CD4-positive, CD25-positive, alpha-beta regulatory T cell (primary cell): ENCODE results near the gene SLC6A12. TPM values are rescaled to one million over a fixed set of nuclear protein-coding genes. Genes with fewer than 3 reads are reported as not detected.

Experiments used
- ATAC-seq, 2 donors: fragments of 150-1000 bp; cut with Tn5 transposase; one replicate each; pipeline ENCODE4 v1.10.0; 2021; ENCODE audit warnings: low read depth in 2 of 2, moderate number of reproducible peaks in 2 of 2, moderate library complexity in 1 of 2
- DNase-seq, 3 donors: peaks; one replicate each; pipeline versions ENCODE4 v3.0.0 to v3.0.0-alpha.2; 2012 to 2022; ENCODE audit warnings: mixed read lengths in 1 of 3
- H3K27ac ChIP-seq: one replicate; pipeline ENCODE4 v1.7.0; 2013; ENCODE audit warnings: mild to moderate bottlenecking, low read length; ENCODE audit not compliant: insufficient read depth, poor library complexity, severe bottlenecking
- H3K27me3 ChIP-seq: one replicate; pipeline ENCODE4 v1.7.0; 2013; ENCODE audit warnings: low read length; ENCODE audit not compliant: control insufficient read depth, insufficient read depth
- H3K36me3 ChIP-seq: one replicate; pipeline ENCODE4 v1.7.0; 2013; ENCODE audit warnings: mild to moderate bottlenecking, low read length, moderate library complexity; ENCODE audit not compliant: control insufficient read depth, insufficient read depth
- H3K4me1 ChIP-seq: 2 replicates; pipeline ENCODE4 v1.7.0; 2013; ENCODE audit warnings: mild to moderate bottlenecking, low read length; ENCODE audit not compliant: insufficient read depth, control insufficient read depth, poor library complexity, severe bottlenecking
- H3K4me3 ChIP-seq: one replicate; pipeline ENCODE4 v1.7.0; 2013; ENCODE audit warnings: low read depth, mild to moderate bottlenecking, low read length, moderate library complexity
- H3K9me3 ChIP-seq, 2 experiments: 1 replicate in 1 of 2; 2 replicates in 1 of 2; pipeline ENCODE4 v1.7.0; 2013; ENCODE audit warnings: low read length in 2 of 2, mild to moderate bottlenecking in 1 of 2, moderate library complexity in 1 of 2; ENCODE audit not compliant: control insufficient read depth in 2 of 2
- H3K27ac Mint-ChIP-seq, 3 donors: one replicate each; pipeline ENCODE4 v1.8.0; 2020 to 2022; ENCODE audit warnings: mild to moderate bottlenecking in 3 of 3, mixed read lengths in 3 of 3, moderate library complexity in 2 of 3
- H3K27me3 Mint-ChIP-seq: one replicate; pipeline ENCODE4 v1.8.0; 2022; ENCODE audit warnings: mild to moderate bottlenecking, mixed read lengths
- H3K36me3 Mint-ChIP-seq: one replicate; pipeline ENCODE4 v1.8.0; 2020; ENCODE audit warnings: mixed read lengths
- H3K4me1 Mint-ChIP-seq, 4 donors: one replicate each; pipeline ENCODE4 v1.8.0; 2020 to 2022; ENCODE audit warnings: mixed read lengths in 4 of 4, mild to moderate bottlenecking in 1 of 4
- H3K4me3 Mint-ChIP-seq, 4 donors: one replicate each; pipeline ENCODE4 v1.8.0; 2020 to 2022; ENCODE audit warnings: mild to moderate bottlenecking in 4 of 4, mixed read lengths in 4 of 4, moderate library complexity in 3 of 4
- H3K9me3 Mint-ChIP-seq, 7 donors: one replicate each; pipeline ENCODE4 v1.8.0; 2020 to 2022; ENCODE audit warnings: mixed read lengths in 7 of 7, mild to moderate bottlenecking in 3 of 7, moderate library complexity in 2 of 7
- polyA plus RNA-seq, 4 donors: library from polyadenylated mRNA; unstranded; fragments of 300-500 nt; fragmentation: Illumina TruSeq; gene quantifications; one replicate each; pipeline ENCODE4 v1.2.3, GENCODE V29; 2021
- total RNA-seq: library from RNA; stranded (reverse); gene quantifications from one replicate; pipeline ENCODE4 v1.2.3, GENCODE V29; 2022

The SLC6A12 gene
- total and polyA plus RNA-seq, 5 donors from 2014 or later, result not detected

DNA sequence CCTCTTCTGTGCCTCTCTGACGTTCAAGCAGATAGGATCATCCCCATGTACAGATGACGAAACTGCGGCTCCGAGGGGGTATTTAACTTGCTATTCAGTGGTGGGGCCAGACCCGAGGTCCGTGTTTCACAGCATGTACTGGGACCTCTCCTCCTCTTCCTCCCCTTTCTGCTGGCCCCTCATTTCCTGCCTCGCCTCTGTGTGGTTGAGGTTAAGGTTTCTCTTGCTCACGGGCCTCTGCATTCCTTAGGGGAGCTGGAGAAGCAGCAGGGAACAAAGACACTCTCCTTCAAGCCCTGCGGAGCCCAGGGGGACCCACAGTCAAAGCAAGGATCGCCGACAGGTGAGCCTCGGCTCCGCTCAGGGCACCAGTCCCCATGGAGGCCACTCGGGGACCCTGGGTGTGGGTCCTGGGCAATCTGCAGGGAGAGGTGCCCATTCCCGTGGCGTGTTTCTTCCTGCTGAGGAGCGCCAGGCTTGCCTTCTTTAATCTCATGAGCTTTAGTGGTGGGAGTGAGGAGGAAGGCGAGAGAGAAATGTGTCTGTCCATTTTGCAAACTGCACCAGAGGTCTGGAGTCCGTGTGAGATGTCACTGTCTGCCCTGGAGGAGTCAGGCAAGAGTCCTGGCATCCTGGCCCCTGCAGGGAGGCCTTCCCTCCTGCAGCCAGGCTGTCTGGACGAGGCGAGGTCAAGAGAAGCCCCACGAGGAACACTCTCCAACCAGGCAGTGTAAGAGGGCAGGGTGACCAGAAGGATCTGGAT is 45.0 kb downstream of the SLC6A12 start:
- Mint-ChIP-seq H3K27me3 (peaks cover 14% of the 10 kb centered on the region), H3K27ac (no peak overlapping the region), H3K4me1 (peaks cover 0 to 6% (median 2%) of the 10 kb centered on the region in 4 donors), H3K36me3 (no peaks in the 10 kb centered on the region), H3K4me3 (no peak overlapping the region), H3K9me3 (peaks cover 0 to 1% (median 0%) of the 10 kb centered on the region in 7 donors)
- H3K4me3 ChIP-seq, result no peak overlapping the region
- no peak for ATAC-seq
- no peaks in the 10 kb centered on the region for H3K9me3 ChIP-seq
- no peaks in the 10 kb centered on the region for H3K36me3 ChIP-seq
- H3K27ac ChIP-seq, result no peak overlapping the region
- H3K4me1 ChIP-seq, result no peaks in the 10 kb centered on the region
- no peak for DNase-seq
- no peaks in the 10 kb centered on the region for H3K27me3 ChIP-seq

DNA sequence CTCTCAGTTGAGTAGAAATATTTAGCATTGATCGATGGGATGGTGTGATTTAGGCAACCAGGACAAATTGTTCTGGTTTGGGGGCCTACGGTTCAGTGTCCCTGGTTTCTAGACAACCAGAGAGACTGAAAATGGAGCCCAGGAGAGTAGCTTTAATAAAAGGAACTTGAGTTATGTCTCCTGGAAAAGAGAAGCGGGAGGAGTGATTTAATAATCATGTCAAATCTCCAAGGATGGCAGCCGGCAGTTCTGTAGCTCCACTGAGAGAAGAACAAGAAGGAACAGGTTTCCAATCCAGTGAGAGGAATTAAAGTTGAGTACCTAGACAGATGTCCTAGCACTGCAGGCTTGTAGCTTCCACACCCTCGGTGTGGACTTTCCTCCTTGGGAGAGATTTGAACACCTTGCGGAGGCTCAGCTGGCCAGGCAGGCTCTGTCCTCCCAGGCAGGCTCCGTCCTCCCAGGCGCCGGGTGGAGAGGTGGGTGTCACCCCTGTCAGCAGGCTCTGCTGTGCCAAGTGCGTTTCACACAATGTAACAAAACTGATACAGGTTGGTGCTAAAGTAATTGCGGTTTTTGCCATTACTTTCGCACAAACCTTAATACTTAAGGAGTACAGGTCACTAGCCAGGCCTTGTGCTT is 45.9 kb downstream of the SLC6A12 start:
- H3K9me3 Mint-ChIP-seq, result peaks cover 0 to 1% (median 0%) of the 10 kb centered on the region in 7 donors
- no peaks in the 10 kb centered on the region for H3K27me3 ChIP-seq
- no peaks in the 10 kb centered on the region for H3K36me3 Mint-ChIP-seq
- H3K4me3 ChIP-seq, result no peak overlapping the region
- H3K27ac Mint-ChIP-seq, result peak overlapping the region in 1 of 3 donors; percentile 63
- ATAC-seq, result no peak
- H3K4me3 Mint-ChIP-seq, result no peak overlapping the region
- no peak overlapping the region for H3K27ac ChIP-seq
- DNase-seq, result no peak
- H3K4me1 Mint-ChIP-seq, result peaks cover 0 to 6% (median 2%) of the 10 kb centered on the region in 4 donors
- H3K4me1 ChIP-seq, result no peaks in the 10 kb centered on the region
- no peaks in the 10 kb centered on the region for H3K36me3 ChIP-seq
- H3K9me3 ChIP-seq, result no peaks in the 10 kb centered on the region
- peaks cover 14% of the 10 kb centered on the region for H3K27me3 Mint-ChIP-seq

DNA sequence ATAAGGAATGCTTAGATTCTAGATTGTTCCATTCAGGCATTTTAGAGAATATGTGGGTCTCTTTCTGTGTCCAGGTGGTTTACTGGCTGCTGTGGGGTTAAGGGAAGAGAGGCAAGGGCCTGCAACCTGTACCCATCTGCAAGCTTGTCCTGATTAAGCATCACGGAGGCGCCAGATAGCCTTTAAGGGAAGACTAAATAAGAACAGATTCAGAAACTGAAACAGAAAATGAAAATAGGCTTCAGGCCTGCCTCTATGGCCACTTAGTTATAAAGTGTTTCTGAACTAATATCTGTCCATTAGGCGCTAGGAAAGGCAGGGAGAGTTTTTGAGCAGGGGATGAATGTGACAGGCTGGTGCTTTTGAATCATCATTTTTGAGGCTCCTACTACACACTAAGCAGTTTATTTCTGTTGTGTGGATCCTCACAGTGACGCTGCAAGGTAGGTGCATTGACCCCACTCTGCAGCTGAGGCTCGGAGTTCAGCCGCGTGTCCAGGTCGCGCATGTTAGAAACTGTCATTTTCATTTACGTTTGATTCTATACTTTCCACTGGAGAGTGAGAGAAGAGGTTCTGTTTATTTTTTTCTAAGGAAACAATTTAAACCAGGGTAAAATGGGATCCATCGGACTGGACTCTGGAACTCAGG is 47.4 kb downstream of the SLC6A12 start:
- ATAC-seq (no peak), DNase-seq (no peak)
- H3K4me1 ChIP-seq, result no peaks in the 10 kb centered on the region
- H3K9me3 ChIP-seq, result no peaks in the 10 kb centered on the region
- Mint-ChIP-seq H3K27ac (no peak overlapping the region), H3K9me3 (peaks cover 0 to 2% (median 0%) of the 10 kb centered on the region in 7 donors), H3K36me3 (no peaks in the 10 kb centered on the region), H3K4me1 (peaks cover 0 to 6% (median 2%) of the 10 kb centered on the region in 4 donors), H3K27me3 (peaks cover 14% of the 10 kb centered on the region), H3K4me3 (no peak overlapping the region)
- no peak overlapping the region for H3K4me3 ChIP-seq
- H3K27ac ChIP-seq, result no peak overlapping the region
- H3K27me3 ChIP-seq, result no peaks in the 10 kb centered on the region
- no peaks in the 10 kb centered on the region for H3K36me3 ChIP-seq

DNA sequence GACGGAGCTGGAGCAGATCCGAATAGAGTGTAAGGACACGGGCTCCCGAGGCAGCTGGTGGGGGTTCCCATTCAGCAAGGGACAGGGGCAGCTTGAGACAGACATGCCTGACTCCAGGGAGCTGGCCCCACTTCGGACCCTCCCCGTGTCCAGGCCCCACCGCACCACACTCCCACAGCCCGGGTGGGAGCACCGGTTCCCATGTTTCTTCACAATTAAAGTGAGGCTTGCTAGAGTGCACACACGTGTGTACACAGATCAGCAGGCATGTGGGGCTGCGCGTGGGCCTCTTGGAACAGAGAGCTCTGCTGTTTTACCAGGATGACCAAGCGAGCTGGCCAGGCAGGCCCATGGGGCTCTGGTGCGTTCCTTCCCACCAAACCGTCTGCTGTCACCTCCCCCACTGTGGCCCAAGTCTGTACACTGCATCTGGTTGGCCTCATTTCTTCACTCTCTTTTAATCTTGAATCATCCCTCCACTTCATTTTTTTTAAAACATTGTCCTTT is 48.0 kb downstream of the SLC6A12 start:
- no peaks in the 10 kb centered on the region for H3K36me3 Mint-ChIP-seq
- H3K36me3 ChIP-seq, result no peaks in the 10 kb centered on the region
- ATAC-seq, result no peak
- peaks cover 0 to 3% (median 0%) of the 10 kb centered on the region in 7 donors for H3K9me3 Mint-ChIP-seq
- DNase-seq, result no peak
- no peaks in the 10 kb centered on the region for H3K9me3 ChIP-seq
- no peaks in the 10 kb centered on the region for H3K4me1 ChIP-seq
- H3K4me1 Mint-ChIP-seq, result peaks cover 0 to 6% (median 2%) of the 10 kb centered on the region in 4 donors
- H3K27ac ChIP-seq, result no peak overlapping the region
- H3K27me3 ChIP-seq, result no peaks in the 10 kb centered on the region
- no peak overlapping the region for H3K4me3 Mint-ChIP-seq
- no peak overlapping the region for H3K27ac Mint-ChIP-seq
- H3K4me3 ChIP-seq, result no peak overlapping the region
- peaks cover 15% of the 10 kb centered on the region for H3K27me3 Mint-ChIP-seq

DNA sequence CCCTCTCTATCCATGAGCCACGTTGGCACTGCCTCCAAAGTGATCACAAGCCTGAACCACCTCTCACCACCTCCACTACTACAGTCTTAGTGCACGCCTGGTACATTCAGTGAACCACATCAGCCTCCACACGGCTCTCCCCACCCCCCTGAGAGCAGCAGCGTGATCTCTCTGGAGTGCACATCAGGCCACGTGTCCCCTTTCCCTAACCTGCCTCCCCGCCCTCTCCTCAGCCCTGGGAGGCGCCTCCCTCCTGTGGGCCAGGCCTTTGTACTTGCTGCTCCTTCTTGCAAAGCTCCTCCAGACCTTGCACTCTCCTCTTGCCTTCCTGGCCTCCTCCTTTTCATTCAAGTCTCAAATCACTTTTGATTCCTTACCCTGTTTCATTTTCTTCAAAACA is 49.8 kb downstream of the SLC6A12 start:
- Histone ChIP-seq H3K36me3 (no peaks in the 10 kb centered on the region), H3K9me3 (no peaks in the 10 kb centered on the region), H3K27ac (no peak overlapping the region), H3K4me1 (no peaks in the 10 kb centered on the region), H3K4me3 (no peak overlapping the region), H3K27me3 (no peaks in the 10 kb centered on the region)
- Mint-ChIP-seq H3K4me3 (no peak overlapping the region), H3K36me3 (no peaks in the 10 kb centered on the region), H3K9me3 (peaks cover 0 to 2% (median 0%) of the 10 kb centered on the region in 7 donors), H3K4me1 (peaks cover 0 to 12% (median 1%) of the 10 kb centered on the region in 4 donors), H3K27ac (no peak overlapping the region), H3K27me3 (peaks cover 18% of the 10 kb centered on the region)
- no peak for ATAC-seq
- DNase-seq, result no peak

DNA sequence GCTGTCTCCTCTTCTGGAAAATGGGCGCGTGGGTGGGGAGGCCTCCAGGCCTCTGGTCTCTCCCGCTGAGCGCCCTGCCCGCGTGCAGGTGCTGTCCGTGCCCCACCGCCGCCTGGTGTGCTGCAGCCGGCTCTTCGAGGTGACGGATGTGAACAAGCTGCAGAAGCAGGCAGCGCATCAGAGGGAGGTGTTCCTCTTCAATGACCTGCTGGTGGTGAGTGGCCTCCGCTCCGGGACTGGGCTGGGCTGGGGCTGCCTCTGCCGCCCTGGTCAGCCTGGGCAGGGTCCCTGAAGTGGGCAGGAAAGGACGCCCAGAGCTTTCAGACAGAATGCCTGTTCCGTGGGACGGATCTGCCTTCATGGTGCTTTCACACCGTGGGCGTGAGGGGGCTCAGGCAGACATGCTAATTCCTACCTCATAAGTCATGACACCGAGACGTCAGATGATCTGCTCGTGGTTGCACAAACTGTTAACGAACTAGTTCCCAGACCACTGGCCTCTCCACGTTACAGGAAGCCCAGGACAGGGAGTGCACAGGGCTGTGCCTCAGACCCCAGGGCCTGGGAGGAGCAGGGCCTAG is 50.5 kb downstream of the SLC6A12 start:
- H3K27me3 Mint-ChIP-seq, result peaks cover 22% of the 10 kb centered on the region
- Histone ChIP-seq H3K27me3 (no peaks in the 10 kb centered on the region), H3K9me3 (no peaks in the 10 kb centered on the region), H3K4me1 (no peaks in the 10 kb centered on the region), H3K4me3 (no peak overlapping the region), H3K36me3 (no peaks in the 10 kb centered on the region), H3K27ac (no peak overlapping the region)
- H3K4me1 Mint-ChIP-seq, result peaks cover 0 to 12% (median 0%) of the 10 kb centered on the region in 4 donors
- peaks cover 0 to 3% (median 0%) of the 10 kb centered on the region in 7 donors for H3K9me3 Mint-ChIP-seq
- no peak overlapping the region for H3K27ac Mint-ChIP-seq
- H3K36me3 Mint-ChIP-seq, result no peaks in the 10 kb centered on the region
- no peak overlapping the region for H3K4me3 Mint-ChIP-seq
- DNase-seq (no peak), ATAC-seq (no peak)

DNA sequence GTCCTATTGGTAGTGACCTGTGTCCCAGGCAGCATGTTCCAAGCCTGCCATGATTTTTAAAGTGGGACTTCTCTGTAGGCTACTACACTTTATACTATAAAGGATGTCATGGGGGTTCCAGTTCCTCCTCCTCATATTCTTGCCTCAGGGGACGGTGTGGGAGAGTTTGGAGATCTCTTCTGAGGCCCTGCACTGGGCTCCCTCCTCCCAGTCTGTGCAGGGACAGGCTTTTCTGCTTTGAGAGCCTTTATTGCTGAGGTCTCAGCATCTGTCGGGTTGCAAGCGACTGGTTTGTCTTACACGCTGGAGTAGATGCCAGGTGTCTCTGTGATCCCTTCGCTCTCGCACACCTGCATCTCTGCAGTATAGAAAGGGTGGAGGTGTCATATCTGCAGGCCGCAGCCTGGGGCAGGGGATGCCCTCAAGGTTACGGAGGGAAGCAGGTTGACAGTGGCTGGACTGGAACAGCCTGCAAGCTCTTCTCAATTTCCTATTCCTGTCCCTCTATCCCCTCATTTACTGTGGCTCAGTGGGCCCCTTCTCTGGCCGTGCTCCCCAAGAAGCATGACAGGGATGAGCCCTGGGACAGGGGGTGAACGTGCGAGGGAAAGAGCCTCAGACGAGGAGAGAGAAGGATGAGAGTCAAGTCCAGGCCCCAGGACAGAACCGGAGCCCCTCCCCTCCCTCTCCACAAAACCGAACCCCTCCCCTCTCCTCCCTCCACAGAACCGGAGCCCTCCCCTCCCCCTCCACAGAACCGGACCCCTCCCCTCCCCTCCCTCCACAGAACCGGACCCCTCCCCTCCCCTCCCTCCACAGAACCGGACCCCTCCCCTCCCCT is 51.3 kb downstream of the SLC6A12 start:
- Histone ChIP-seq H3K27ac (no peak overlapping the region), H3K36me3 (no peaks in the 10 kb centered on the region), H3K4me3 (no peak overlapping the region), H3K4me1 (no peaks in the 10 kb centered on the region), H3K9me3 (no peaks in the 10 kb centered on the region), H3K27me3 (no peaks in the 10 kb centered on the region)
- Mint-ChIP-seq H3K4me1 (peaks cover 0 to 12% (median 0%) of the 10 kb centered on the region in 4 donors), H3K4me3 (no peak overlapping the region), H3K9me3 (peaks cover 0 to 5% (median 0%) of the 10 kb centered on the region in 7 donors), H3K27ac (no peak overlapping the region), H3K36me3 (no peaks in the 10 kb centered on the region), H3K27me3 (peaks cover 17% of the 10 kb centered on the region)
- DNase-seq, result no peak
- ATAC-seq, result no peak
